Neuron (in vitro differentiated cells): ENCODE data around the gene CYB5RL.
"Not testable (repeated sequence)": the region's sequence is repeated elsewhere in the genome, so short reads cannot be mapped to it uniquely, and the experiment has no call there.

ENCODE experiments used
- H2AFZ ChIP-seq: one replicate; pipeline ENCODE4 v1.6.1; 2013; ENCODE audit warnings: low read depth, mild to moderate bottlenecking, inconsistent platforms, low read length, moderate library complexity
- H3K27me3 ChIP-seq: one replicate; pipeline ENCODE4 v1.6.1; 2013; ENCODE audit warnings: low read length; ENCODE audit not compliant: insufficient read depth
- H3K36me3 ChIP-seq: one replicate; pipeline ENCODE4 v1.6.1; 2013; ENCODE audit warnings: low read length; ENCODE audit not compliant: insufficient read depth
- H3K4me1 ChIP-seq: one replicate; pipeline ENCODE4 v1.6.1; 2013; ENCODE audit warnings: low read length; ENCODE audit not compliant: insufficient read depth
- H3K4me3 ChIP-seq: 2 replicates; pipeline ENCODE4 v1.5.1; 2013; ENCODE audit warnings: mild to moderate bottlenecking, low read length, moderate library complexity
- H3K9me3 ChIP-seq: one replicate; pipeline ENCODE4 v1.6.1; 2013; ENCODE audit warnings: low read length

Gene CYB5RL

GRCh38 chr1:54172614-54173599 lies 26.9 kb downstream of the CYB5RL start:
- no peaks in the 10 kb centered on the region for H3K36me3 ChIP-seq
- H3K27me3 ChIP-seq: no peaks in the 10 kb centered on the region
- H3K9me3 ChIP-seq: no peaks in the 10 kb centered on the region
- no peak overlapping the region for H3K4me3 ChIP-seq
- peaks cover 23% of the 10 kb centered on the region for H3K4me1 ChIP-seq
- H2AFZ ChIP-seq: no peak overlapping the region

GRCh38 chr1:54171606-54172005 lies 28.2 kb downstream of the CYB5RL start:
- Histone ChIP-seq H3K27me3 (no peaks in the 10 kb centered on the region), H3K4me3 (no peak overlapping the region), H2AFZ (no peak overlapping the region), H3K4me1 (peaks cover 23% of the 10 kb centered on the region), H3K9me3 (no peaks in the 10 kb centered on the region), H3K36me3 (no peaks in the 10 kb centered on the region)

GRCh38 chr1:54171016-54171415 lies 28.8 kb downstream of the CYB5RL start:
- no peaks in the 10 kb centered on the region for H3K9me3 ChIP-seq
- peaks cover 23% of the 10 kb centered on the region for H3K4me1 ChIP-seq
- no peaks in the 10 kb centered on the region for H3K36me3 ChIP-seq

GRCh38 chr1:54169068-54169467 lies 30.8 kb downstream of the CYB5RL start:
- Histone ChIP-seq H3K36me3 (no peaks in the 10 kb centered on the region), H3K27me3 (no peaks in the 10 kb centered on the region), H3K4me3 (no peak overlapping the region), H3K9me3 (no peaks in the 10 kb centered on the region), H2AFZ (no peak overlapping the region), H3K4me1 (peaks cover 19% of the 10 kb centered on the region)

More at GRCh38 chr1:54171016-54171415, 28.8 kb downstream of the CYB5RL start:
- Histone ChIP-seq H2AFZ (no peak overlapping the region), H3K27me3 (no peaks in the 10 kb centered on the region), H3K4me3 (no peak overlapping the region)

GRCh38 chr1:54168206-54168965 lies 31.4 kb downstream of the CYB5RL start:
- Histone ChIP-seq H3K27me3 (no peaks in the 10 kb centered on the region), H3K36me3 (no peaks in the 10 kb centered on the region), H3K4me1 (peaks cover 12% of the 10 kb centered on the region), H2AFZ (no peak overlapping the region), H3K9me3 (no peaks in the 10 kb centered on the region), H3K4me3 (no peak overlapping the region)

GRCh38 chr1:54167422-54168139 lies 32.2 kb downstream of the CYB5RL start:
- Histone ChIP-seq H3K4me1 (peaks cover 4% of the 10 kb centered on the region), H3K9me3 (no peaks in the 10 kb centered on the region), H3K27me3 (no peaks in the 10 kb centered on the region), H2AFZ (no peak overlapping the region), H3K36me3 (no peaks in the 10 kb centered on the region), H3K4me3 (no peak overlapping the region)

GRCh38 chr1:54166357-54166756 lies 33.5 kb downstream of the CYB5RL start:
- H3K9me3 ChIP-seq, H2AFZ ChIP-seq, H3K4me3 ChIP-seq, H3K27me3 ChIP-seq, H3K36me3 ChIP-seq, H3K4me1 ChIP-seq: not testable (repeated sequence)

GRCh38 chr1:54165146-54165545 lies 34.7 kb downstream of the CYB5RL start:
- Histone ChIP-seq H2AFZ (no peak overlapping the region), H3K36me3 (no peaks in the 10 kb centered on the region), H3K9me3 (no peaks in the 10 kb centered on the region), H3K27me3 (no peaks in the 10 kb centered on the region), H3K4me3 (no peak overlapping the region), H3K4me1 (no peaks in the 10 kb centered on the region)

- no peaks in the 10 kb centered on the region for H3K27me3 ChIP-seq
- no peak overlapping the region for H2AFZ ChIP-seq
- no peaks in the 10 kb centered on the region for H3K4me1 ChIP-seq
- H3K36me3 ChIP-seq: no peaks in the 10 kb centered on the region
- H3K4me3 ChIP-seq: no peak overlapping the region
- no peaks in the 10 kb centered on the region for H3K9me3 ChIP-seq
These were observed 36.3 kb downstream of the CYB5RL start for GRCh38 chr1:54163573-54163972.

GRCh38 chr1:54163051-54163450 lies 36.8 kb downstream of the CYB5RL start:
- Histone ChIP-seq H3K4me3 (no peak overlapping the region), H3K9me3 (no peaks in the 10 kb centered on the region), H2AFZ (no peak overlapping the region), H3K4me1 (no peaks in the 10 kb centered on the region), H3K27me3 (no peaks in the 10 kb centered on the region), H3K36me3 (no peaks in the 10 kb centered on the region)

GRCh38 chr1:54161495-54162168 lies 38.2 kb downstream of the CYB5RL start:
- no peak overlapping the region for H2AFZ ChIP-seq
- H3K9me3 ChIP-seq: no peaks in the 10 kb centered on the region
- no peaks in the 10 kb centered on the region for H3K4me1 ChIP-seq
- no peaks in the 10 kb centered on the region for H3K36me3 ChIP-seq
- no peak overlapping the region for H3K4me3 ChIP-seq
- no peaks in the 10 kb centered on the region for H3K27me3 ChIP-seq

GRCh38 chr1:54160351-54160750 lies 39.5 kb downstream of the CYB5RL start:
- no peaks in the 10 kb centered on the region for H3K9me3 ChIP-seq
- no peak overlapping the region for H2AFZ ChIP-seq
- H3K4me3 ChIP-seq: no peak overlapping the region
- H3K36me3 ChIP-seq: no peaks in the 10 kb centered on the region
- no peaks in the 10 kb centered on the region for H3K4me1 ChIP-seq
- H3K27me3 ChIP-seq: no peaks in the 10 kb centered on the region
